Brain microvascular endothelial cell (primary cell): ENCODE results near the gene GATB.
A peak's percentile ranks its signal among the peaks of the same experiment; 100 is the strongest.

Experiments
- DNase-seq: peaks from one replicate; pipeline ENCODE4 v3.0.0-alpha.2; 2020
- H3K27ac ChIP-seq: fragments of 250-450 bp; sonication (Bioruptor Pico); 2 replicates; pipeline ENCODE4 v1.5.1; 2020; ENCODE audit warnings: mild to moderate bottlenecking, moderate library complexity
- H3K27me3 ChIP-seq: fragments of 250-450 bp; sonication (Bioruptor Pico); replicated peaks from 2 replicates; pipeline ENCODE4 v1.5.1; 2020; ENCODE audit warnings: mild to moderate bottlenecking
- H3K36me3 ChIP-seq: fragments of 250-450 bp; sonication (Bioruptor Pico); replicated peaks from 2 replicates; pipeline ENCODE4 v1.5.1; 2020; ENCODE audit warnings: mild to moderate bottlenecking
- H3K4me3 ChIP-seq: 2 replicates; pipeline ENCODE4 v1.5.1; 2011; ENCODE audit warnings: low read depth, mild to moderate bottlenecking, control low read depth, low read length, moderate library complexity
- CTCF ChIP-seq: IDR thresholded peaks from 2 replicates; pipeline ENCODE4 v1.5.1; 2011; ENCODE audit warnings: low read depth, mild to moderate bottlenecking, moderate library complexity, low read length, control low read depth, inconsistent platforms; ENCODE audit errors: missing control alignments
- in situ Hi-C: cut with HindIII; loops from 2 replicates; pipeline ENCODE4 v1.10.0; 2017; ENCODE audit warnings: low sequenced_read_pairs, low pct_ligation_motif_present

GATB gene

GRCh38 chr4:151801547-151802516 lies 41.0 kb upstream of the GATB start:
- peak; percentile 97 for TF ChIP-seq CTCF
- Histone ChIP-seq H3K27me3 (no peaks in the 10 kb centered on the region), H3K36me3 (no peaks in the 10 kb centered on the region), H3K27ac (no peak overlapping the region), H3K4me3 (no peak overlapping the region)
- in situ Hi-C loops, result no loop called here
- DNase-seq, result peak; percentile 38

GRCh38 chr4:151799417-151800012 lies 38.7 kb upstream of the GATB start:
- Histone ChIP-seq H3K27ac (no peak overlapping the region), H3K27me3 (no peaks in the 10 kb centered on the region), H3K4me3 (no peak overlapping the region), H3K36me3 (no peaks in the 10 kb centered on the region)
- in situ Hi-C loops, result no loop called here
- DNase-seq, result no peak
- TF ChIP-seq CTCF, result no peak

GRCh38 chr4:151798678-151799416 lies 38.0 kb upstream of the GATB start:
- no peak overlapping the region for H3K27ac ChIP-seq
- H3K36me3 ChIP-seq, result no peaks in the 10 kb centered on the region
- no peak overlapping the region for H3K4me3 ChIP-seq
- in situ Hi-C loops, result no loop called here
- no peak for DNase-seq
- TF ChIP-seq CTCF, result no peak
- H3K27me3 ChIP-seq, result no peaks in the 10 kb centered on the region

GRCh38 chr4:151797853-151798252 lies 37.0 kb upstream of the GATB start:
- in situ Hi-C loops, result no loop called here
- H3K36me3 ChIP-seq, result no peaks in the 10 kb centered on the region
- H3K27ac ChIP-seq, result no peak overlapping the region
- no peak for TF ChIP-seq CTCF
- no peak overlapping the region for H3K4me3 ChIP-seq
- H3K27me3 ChIP-seq, result no peaks in the 10 kb centered on the region
- no peak for DNase-seq

GRCh38 chr4:151797131-151797530 lies 36.3 kb upstream of the GATB start:
- in situ Hi-C loops, result no loop called here
- DNase-seq, result no peak

More at GRCh38 chr4:151797131-151797530, 36.3 kb upstream of the GATB start:
- TF ChIP-seq CTCF, result no peak
- no peaks in the 10 kb centered on the region for H3K36me3 ChIP-seq
- H3K27ac ChIP-seq, result no peak overlapping the region
- no peaks in the 10 kb centered on the region for H3K27me3 ChIP-seq
- no peak overlapping the region for H3K4me3 ChIP-seq
